ENCODE data around the gene KCNJ9.

DNA sequence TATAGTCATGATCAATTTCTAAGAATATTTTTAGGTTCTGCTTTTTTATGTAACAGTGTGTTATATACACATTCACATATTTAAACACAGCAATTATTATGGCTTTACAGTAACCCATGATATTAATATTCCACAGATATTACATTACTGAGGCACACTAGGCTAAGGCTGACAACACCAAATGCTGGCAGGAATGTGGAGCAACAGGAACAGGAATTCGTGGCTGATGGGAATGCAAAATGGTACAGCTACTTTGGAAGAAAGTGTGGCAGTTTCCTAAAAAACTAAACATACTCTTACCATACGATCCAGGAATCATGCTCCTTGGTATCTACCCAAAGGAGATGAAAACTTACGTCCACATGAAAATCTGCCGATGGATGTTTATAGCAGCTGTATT lies 1.9 kb upstream of the KCNJ9 start:
- TF ChIP-seq MAZ (IDR thresholded peaks at IDR 0.05; ENCODE audit: borderline replicate concordance, low read depth, low read length) (no peak), SMC3 (IDR thresholded peaks at IDR 0.05; ENCODE audit: low read depth, low read length) (no peak)
- TF ChIP-seq, protein P1, sequence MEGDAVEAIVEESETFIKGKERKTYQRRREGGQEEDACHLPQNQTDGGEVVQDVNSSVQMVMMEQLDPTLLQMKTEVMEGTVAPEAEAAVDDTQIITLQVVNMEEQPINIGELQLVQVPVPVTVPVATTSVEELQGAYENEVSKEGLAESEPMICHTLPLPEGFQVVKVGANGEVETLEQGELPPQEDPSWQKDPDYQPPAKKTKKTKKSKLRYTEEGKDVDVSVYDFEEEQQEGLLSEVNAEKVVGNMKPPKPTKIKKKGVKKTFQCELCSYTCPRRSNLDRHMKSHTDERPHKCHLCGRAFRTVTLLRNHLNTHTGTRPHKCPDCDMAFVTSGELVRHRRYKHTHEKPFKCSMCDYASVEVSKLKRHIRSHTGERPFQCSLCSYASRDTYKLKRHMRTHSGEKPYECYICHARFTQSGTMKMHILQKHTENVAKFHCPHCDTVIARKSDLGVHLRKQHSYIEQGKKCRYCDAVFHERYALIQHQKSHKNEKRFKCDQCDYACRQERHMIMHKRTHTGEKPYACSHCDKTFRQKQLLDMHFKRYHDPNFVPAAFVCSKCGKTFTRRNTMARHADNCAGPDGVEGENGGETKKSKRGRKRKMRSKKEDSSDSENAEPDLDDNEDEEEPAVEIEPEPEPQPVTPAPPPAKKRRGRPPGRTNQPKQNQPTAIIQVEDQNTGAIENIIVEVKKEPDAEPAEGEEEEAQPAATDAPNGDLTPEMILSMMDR (conservative IDR thresholded peaks at IDR 0.05; ENCODE audit: low read depth, low read length) = no peak

Data from IMR-90 (cell line).